Astrocyte (in vitro differentiated cells and primary cell): ENCODE results near the gene INO80.

Experiments used
- EZH2 ChIP-seq: IDR thresholded peaks from 2 replicates; pipeline ENCODE4 v1.6.1; 2012; ENCODE audit warnings: mild to moderate bottlenecking, low read length, inconsistent platforms; ENCODE audit not compliant: insufficient read depth
- TF ChIP-seq, protein P1 (sequence below): IDR thresholded peaks from 2 replicates; pipeline ENCODE4 v1.5.1; 2011; ENCODE audit warnings: low read depth, mild to moderate bottlenecking, inconsistent platforms, low read length, moderate library complexity; ENCODE audit not compliant: insufficient read depth

DNA sequence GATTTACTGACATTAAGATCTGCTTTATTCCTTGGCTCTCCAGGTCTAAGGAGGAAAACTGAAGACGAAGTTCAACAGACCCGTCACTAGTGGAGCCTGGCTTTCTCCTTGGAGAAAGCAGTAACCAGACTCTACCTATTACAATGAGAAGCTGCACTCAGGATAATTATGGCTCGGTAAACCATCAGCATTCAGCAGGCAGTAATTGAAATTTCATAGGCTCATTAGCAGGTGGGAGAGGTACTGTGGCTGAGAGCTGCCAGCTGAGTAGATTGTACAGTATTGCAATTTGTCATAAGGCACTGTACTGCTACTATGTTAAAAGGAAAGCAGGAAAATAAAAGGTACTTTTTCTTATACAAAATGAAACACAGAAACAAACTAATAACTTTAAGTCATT, 111.6 kb downstream of the INO80 start:
- TF ChIP-seq, protein P1, sequence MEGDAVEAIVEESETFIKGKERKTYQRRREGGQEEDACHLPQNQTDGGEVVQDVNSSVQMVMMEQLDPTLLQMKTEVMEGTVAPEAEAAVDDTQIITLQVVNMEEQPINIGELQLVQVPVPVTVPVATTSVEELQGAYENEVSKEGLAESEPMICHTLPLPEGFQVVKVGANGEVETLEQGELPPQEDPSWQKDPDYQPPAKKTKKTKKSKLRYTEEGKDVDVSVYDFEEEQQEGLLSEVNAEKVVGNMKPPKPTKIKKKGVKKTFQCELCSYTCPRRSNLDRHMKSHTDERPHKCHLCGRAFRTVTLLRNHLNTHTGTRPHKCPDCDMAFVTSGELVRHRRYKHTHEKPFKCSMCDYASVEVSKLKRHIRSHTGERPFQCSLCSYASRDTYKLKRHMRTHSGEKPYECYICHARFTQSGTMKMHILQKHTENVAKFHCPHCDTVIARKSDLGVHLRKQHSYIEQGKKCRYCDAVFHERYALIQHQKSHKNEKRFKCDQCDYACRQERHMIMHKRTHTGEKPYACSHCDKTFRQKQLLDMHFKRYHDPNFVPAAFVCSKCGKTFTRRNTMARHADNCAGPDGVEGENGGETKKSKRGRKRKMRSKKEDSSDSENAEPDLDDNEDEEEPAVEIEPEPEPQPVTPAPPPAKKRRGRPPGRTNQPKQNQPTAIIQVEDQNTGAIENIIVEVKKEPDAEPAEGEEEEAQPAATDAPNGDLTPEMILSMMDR, result no peak
- TF ChIP-seq EZH2, result no peak
